BLaER1 treated with 17β-estradiol and CSF1 and Interleukin-3, amounts not matched to agents 10 nM and 100 nM (cell line): Measurements from ENCODE around the gene KAZN.
"Not testable (repeated sequence)": the region's sequence is repeated elsewhere in the genome, so short reads cannot be mapped to it uniquely, and the experiment has no call there.

ENCODE experiments used
- H3K27ac ChIP-seq, 11 experiments: shearing (Covaris generic); formaldehyde crosslinking; 2 replicates each; pipeline ENCODE4 v1.8.1; 2022
- H3K27me3 ChIP-seq, 11 experiments: shearing (Covaris generic); formaldehyde crosslinking; 2 replicates each; pipeline ENCODE4 v1.8.1; 2022
- H3K36me3 ChIP-seq, 11 experiments: shearing (Covaris generic); formaldehyde crosslinking; 2 replicates each; pipeline ENCODE4 v1.8.1; 2022
- H3K4me1 ChIP-seq, 10 experiments: shearing (Covaris generic); formaldehyde crosslinking; 2 replicates each; pipeline ENCODE4 v1.8.1; 2022
- H3K4me2 ChIP-seq, 11 experiments: shearing (Covaris generic); formaldehyde crosslinking; 2 replicates each; pipeline ENCODE4 v1.8.1; 2022
- H3K4me3 ChIP-seq, 10 experiments: shearing (Covaris generic); formaldehyde crosslinking; 2 replicates each; pipeline ENCODE4 v1.8.1; 2022
- H3K9ac ChIP-seq, 11 experiments: shearing (Covaris generic); formaldehyde crosslinking; 2 replicates each; pipeline ENCODE4 v1.8.1; 2022
- H3K9me3 ChIP-seq, 11 experiments: shearing (Covaris generic); formaldehyde crosslinking; replicated peaks in 1 of 11; 2 replicates each; pipeline ENCODE4 v1.8.1; 2022
- H4K20me1 ChIP-seq, 11 experiments: shearing (Covaris generic); formaldehyde crosslinking; 2 replicates each; pipeline ENCODE4 v1.8.1; 2022
- Cebpa-rat ChIP-seq, 11 experiments: shearing (Covaris generic); IDR thresholded peaks; 2 replicates each; pipeline ENCODE4 v1.8.1; 2022

Gene KAZN

GRCh38 chr1:14962407-14962806 is 363.9 kb downstream of the KAZN start:
- no peak overlapping the region for H3K27ac ChIP-seq
- peaks cover 0 to 50% (median 35%) of the 10 kb centered on the region in 11 experiments; a peak in 14 of 22 replicates for H3K36me3 ChIP-seq
- no peak overlapping the region for H3K9ac ChIP-seq
- no peak overlapping the region for H3K4me3 ChIP-seq
- peaks cover 0 to 80% (median 0%) of the 10 kb centered on the region in 11 experiments; a peak in 8 of 22 replicates for H3K27me3 ChIP-seq
- no peak overlapping the region for H3K4me2 ChIP-seq
- H3K4me1 ChIP-seq: peaks cover 0 to 30% (median 22%) of the 10 kb centered on the region in 10 experiments; a peak in 14 of 20 replicates
- peaks cover 2 to 14% (median 5%) of the 10 kb centered on the region in 11 experiments; a peak in 16 of 22 replicates for H3K9me3 ChIP-seq
- TF ChIP-seq Cebpa-rat (IDR thresholded peaks at IDR 0.05): no peak
- peaks cover 0 to 74% (median 42%) of the 10 kb centered on the region in 11 experiments; a peak in 17 of 22 replicates for H4K20me1 ChIP-seq

- Histone ChIP-seq H3K9me3 (peaks cover 4 to 18% (median 8%) of the 10 kb centered on the region in 11 experiments; a peak in 16 of 22 replicates), H3K36me3 (peaks cover 0 to 53% (median 40%) of the 10 kb centered on the region in 11 experiments; a peak in 14 of 22 replicates), H4K20me1 (peaks cover 0 to 75% (median 51%) of the 10 kb centered on the region in 11 experiments; a peak in 19 of 22 replicates), H3K4me1 (peaks cover 13 to 30% (median 23%) of the 10 kb centered on the region in 10 experiments), H3K27me3 (peaks cover 0 to 97% (median 0%) of the 10 kb centered on the region in 11 experiments; a peak in 8 of 22 replicates)
- H3K4me3 ChIP-seq, H3K4me2 ChIP-seq, H3K9ac ChIP-seq, H3K27ac ChIP-seq: not testable (repeated sequence)
Measured at GRCh38 chr1:14963791-14964710, 365.6 kb downstream of the KAZN start.

GRCh38 chr1:14964711-14965055 is 366.2 kb downstream of the KAZN start:
- TF ChIP-seq Cebpa-rat (IDR thresholded peaks at IDR 0.05): no peak
- Histone ChIP-seq H3K4me1 (peaks cover 20 to 30% (median 24%) of the 10 kb centered on the region in 10 experiments), H3K9ac (no peak overlapping the region), H3K36me3 (peaks cover 0 to 53% (median 40%) of the 10 kb centered on the region in 11 experiments; a peak in 14 of 22 replicates), H3K4me2 (no peak overlapping the region), H3K4me3 (no peak overlapping the region), H3K27ac (no peak overlapping the region), H4K20me1 (peaks cover 0 to 75% (median 54%) of the 10 kb centered on the region in 11 experiments; a peak in 19 of 22 replicates), H3K9me3 (peaks cover 4 to 18% (median 8%) of the 10 kb centered on the region in 11 experiments; a peak in 16 of 22 replicates), H3K27me3 (peaks cover 0 to 97% (median 0%) of the 10 kb centered on the region in 11 experiments; a peak in 8 of 22 replicates)

- Histone ChIP-seq H3K9me3 (peaks cover 10 to 17% (median 15%) of the 10 kb centered on the region in 11 experiments; a peak in 20 of 22 replicates), H3K27me3 (peaks cover 0 to 96% (median 0%) of the 10 kb centered on the region in 11 experiments; a peak in 8 of 22 replicates), H3K4me3 (peak overlapping the region in 1 of 10 experiments; percentile 22; a peak in 3 of 20 replicates), H3K27ac (peak overlapping the region in 2 of 11 experiments; percentile 14 to 28; a peak in 1 of 22 replicates), H3K4me1 (peaks cover 21 to 57% (median 41%) of the 10 kb centered on the region in 10 experiments), H3K36me3 (peaks cover 0 to 34% (median 13%) of the 10 kb centered on the region in 11 experiments; a peak in 10 of 22 replicates), H4K20me1 (peaks cover 0 to 80% (median 60%) of the 10 kb centered on the region in 11 experiments; a peak in 19 of 22 replicates), H3K9ac (peak overlapping the region in 2 of 11 experiments; percentile 10 to 14; a peak in 2 of 22 replicates), H3K4me2 (peak overlapping the region; percentile 72 to 96 (median 81))
- TF ChIP-seq Cebpa-rat (IDR thresholded peaks at IDR 0.05): no peak
Measured at GRCh38 chr1:14968251-14968851, 369.9 kb downstream of the KAZN start.

- H3K27ac ChIP-seq: peak overlapping the region in 1 of 11 experiments; percentile 48; a peak in 1 of 22 replicates
- peak overlapping the region; percentile 72 to 96 (median 81) for H3K4me2 ChIP-seq
- peaks cover 0 to 33% (median 10%) of the 10 kb centered on the region in 11 experiments; a peak in 10 of 22 replicates for H3K36me3 ChIP-seq
- H3K9me3 ChIP-seq: peaks cover 16 to 24% (median 21%) of the 10 kb centered on the region in 11 experiments; a peak in 21 of 22 replicates
- TF ChIP-seq Cebpa-rat (IDR thresholded peaks at IDR 0.05): no peak
- peak overlapping the region in 2 of 11 experiments; percentile 14 to 15; a peak in 2 of 22 replicates for H3K9ac ChIP-seq
- H3K4me3 ChIP-seq: peak overlapping the region in 1 of 10 experiments; percentile 22; a peak in 1 of 20 replicates
- peaks cover 0 to 100% (median 0%) of the 10 kb centered on the region in 11 experiments; a peak in 8 of 22 replicates for H3K27me3 ChIP-seq
- peaks cover 0 to 82% (median 60%) of the 10 kb centered on the region in 11 experiments; a peak in 19 of 22 replicates for H4K20me1 ChIP-seq
- peaks cover 21 to 57% (median 41%) of the 10 kb centered on the region in 10 experiments for H3K4me1 ChIP-seq
Measured at GRCh38 chr1:14969006-14969405, 370.5 kb downstream of the KAZN start.

GRCh38 chr1:14970115-14970798 is 371.8 kb downstream of the KAZN start:
- Histone ChIP-seq H3K4me3 (no peak overlapping the region), H3K36me3 (peaks cover 0 to 31% (median 7%) of the 10 kb centered on the region in 11 experiments; a peak in 10 of 22 replicates), H4K20me1 (peaks cover 0 to 78% (median 62%) of the 10 kb centered on the region in 11 experiments; a peak in 19 of 22 replicates), H3K27me3 (peaks cover 0 to 100% (median 0%) of the 10 kb centered on the region in 11 experiments; a peak in 8 of 22 replicates), H3K4me1 (peaks cover 21 to 61% (median 41%) of the 10 kb centered on the region in 10 experiments), H3K9me3 (peaks cover 17 to 27% (median 22%) of the 10 kb centered on the region in 11 experiments; a peak in 21 of 22 replicates), H3K9ac (no peak overlapping the region), H3K4me2 (peak overlapping the region in 9 of 11 experiments; percentile 73 to 96 (median 82); a peak in 15 of 22 replicates), H3K27ac (no peak overlapping the region; a peak in 1 of 22 replicates)
- TF ChIP-seq Cebpa-rat (IDR thresholded peaks at IDR 0.05): no peak

GRCh38 chr1:14970799-14971141 is 372.3 kb downstream of the KAZN start:
- H3K4me2 ChIP-seq: peak overlapping the region in 4 of 11 experiments; percentile 81 to 96 (median 92); a peak in 6 of 22 replicates
- TF ChIP-seq Cebpa-rat (IDR thresholded peaks at IDR 0.05): no peak
- H3K27ac ChIP-seq: no peak overlapping the region; a peak in 1 of 22 replicates
- no peak overlapping the region for H3K4me3 ChIP-seq
- H3K4me1 ChIP-seq: peaks cover 21 to 61% (median 41%) of the 10 kb centered on the region in 10 experiments
- no peak overlapping the region for H3K9ac ChIP-seq
- H3K36me3 ChIP-seq: peaks cover 0 to 31% (median 7%) of the 10 kb centered on the region in 11 experiments; a peak in 10 of 22 replicates
- peaks cover 0 to 83% (median 63%) of the 10 kb centered on the region in 11 experiments; a peak in 19 of 22 replicates for H4K20me1 ChIP-seq
- H3K27me3 ChIP-seq: peaks cover 0 to 97% (median 0%) of the 10 kb centered on the region in 11 experiments; a peak in 8 of 22 replicates
- peaks cover 17 to 27% (median 22%) of the 10 kb centered on the region in 11 experiments; a peak in 21 of 22 replicates for H3K9me3 ChIP-seq
